Measurements from ENCODE around the gene PRKCZ. TPM values are rescaled to one million over a fixed set of nuclear protein-coding genes. Genes with fewer than 3 reads are reported as not detected.
"Not testable (repeated sequence)": the region's sequence is repeated elsewhere in the genome, so short reads cannot be mapped to it uniquely, and the experiment has no call there.

The PRKCZ gene
- total RNA-seq, 1 experiment from 2014 or later = 1.9 TPM

- no peak overlapping the region for H3K4me3 ChIP-seq (ENCODE audit: low read depth, low read length, poor library complexity, severe bottlenecking)
- no peaks in the 10 kb centered on the region for H3K27me3 ChIP-seq (replicated peaks; ENCODE audit: insufficient read depth, low read depth, low read length, poor library complexity)
- no peaks in the 10 kb centered on the region for H3K36me3 ChIP-seq (ENCODE audit: insufficient read depth, low read length, poor library complexity, severe bottlenecking)
- CTCF ChIA-PET = no interaction called here
- no peaks in the 10 kb centered on the region for H3K9me3 ChIP-seq (ENCODE audit: low read depth, low read length, poor library complexity, severe bottlenecking)
- intact Hi-C loops (cut with micrococcal nuclease; ENCODE audit: unreplicated experiment) = no loop called here
- no peaks in the 10 kb centered on the region for H3K4me1 ChIP-seq (ENCODE audit: insufficient read depth, low read length, poor library complexity, severe bottlenecking)
- no TSS peak for BruUV-seq (replicated peaks)
- TF ChIP-seq EZH2 (IDR thresholded peaks at IDR 0.05; ENCODE audit: borderline replicate concordance, low read depth, low read length, poor library complexity, severe bottlenecking) = no peak
- TF ChIP-seq, protein P1, sequence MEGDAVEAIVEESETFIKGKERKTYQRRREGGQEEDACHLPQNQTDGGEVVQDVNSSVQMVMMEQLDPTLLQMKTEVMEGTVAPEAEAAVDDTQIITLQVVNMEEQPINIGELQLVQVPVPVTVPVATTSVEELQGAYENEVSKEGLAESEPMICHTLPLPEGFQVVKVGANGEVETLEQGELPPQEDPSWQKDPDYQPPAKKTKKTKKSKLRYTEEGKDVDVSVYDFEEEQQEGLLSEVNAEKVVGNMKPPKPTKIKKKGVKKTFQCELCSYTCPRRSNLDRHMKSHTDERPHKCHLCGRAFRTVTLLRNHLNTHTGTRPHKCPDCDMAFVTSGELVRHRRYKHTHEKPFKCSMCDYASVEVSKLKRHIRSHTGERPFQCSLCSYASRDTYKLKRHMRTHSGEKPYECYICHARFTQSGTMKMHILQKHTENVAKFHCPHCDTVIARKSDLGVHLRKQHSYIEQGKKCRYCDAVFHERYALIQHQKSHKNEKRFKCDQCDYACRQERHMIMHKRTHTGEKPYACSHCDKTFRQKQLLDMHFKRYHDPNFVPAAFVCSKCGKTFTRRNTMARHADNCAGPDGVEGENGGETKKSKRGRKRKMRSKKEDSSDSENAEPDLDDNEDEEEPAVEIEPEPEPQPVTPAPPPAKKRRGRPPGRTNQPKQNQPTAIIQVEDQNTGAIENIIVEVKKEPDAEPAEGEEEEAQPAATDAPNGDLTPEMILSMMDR (conservative IDR thresholded peaks at IDR 0.05; ENCODE audit: low read depth, low read length) = no peak
- POLR2A ChIA-PET (ENCODE audit: low non-redundant PET) = no interaction called here
- DNase-seq (ENCODE audit: low spot score) = no peak
- no peak overlapping the region for H3K27ac ChIP-seq (ENCODE audit: low read depth, low read length, poor library complexity, severe bottlenecking)
Observed at GRCh38 chr1:2145946-2146835, 96.0 kb downstream of the PRKCZ start.

GRCh38 chr1:2146836-2147517, 96.8 kb downstream of the PRKCZ start:
- no TSS peak for BruUV-seq (replicated peaks)
- H3K27ac ChIP-seq (ENCODE audit: low read depth, low read length, poor library complexity, severe bottlenecking) = no peak overlapping the region
- no peaks in the 10 kb centered on the region for H3K27me3 ChIP-seq (replicated peaks; ENCODE audit: insufficient read depth, low read depth, low read length, poor library complexity)
- H3K36me3 ChIP-seq (ENCODE audit: insufficient read depth, low read length, poor library complexity, severe bottlenecking) = no peaks in the 10 kb centered on the region
- intact Hi-C loops (cut with micrococcal nuclease; ENCODE audit: unreplicated experiment) = no loop called here
- no peak overlapping the region for H3K4me3 ChIP-seq (ENCODE audit: low read depth, low read length, poor library complexity, severe bottlenecking)
- H3K9me3 ChIP-seq (ENCODE audit: low read depth, low read length, poor library complexity, severe bottlenecking) = no peaks in the 10 kb centered on the region
- no peak for DNase-seq (ENCODE audit: low spot score)
- CTCF ChIA-PET = no interaction called here
- TF ChIP-seq, protein P1 (conservative IDR thresholded peaks at IDR 0.05; ENCODE audit: low read depth, low read length) = no peak
- TF ChIP-seq EZH2 (IDR thresholded peaks at IDR 0.05; ENCODE audit: borderline replicate concordance, low read depth, low read length, poor library complexity, severe bottlenecking) = no peak
- H3K4me1 ChIP-seq (ENCODE audit: insufficient read depth, low read length, poor library complexity, severe bottlenecking) = no peaks in the 10 kb centered on the region
- POLR2A ChIA-PET (ENCODE audit: low non-redundant PET) = no interaction called here

DNA sequence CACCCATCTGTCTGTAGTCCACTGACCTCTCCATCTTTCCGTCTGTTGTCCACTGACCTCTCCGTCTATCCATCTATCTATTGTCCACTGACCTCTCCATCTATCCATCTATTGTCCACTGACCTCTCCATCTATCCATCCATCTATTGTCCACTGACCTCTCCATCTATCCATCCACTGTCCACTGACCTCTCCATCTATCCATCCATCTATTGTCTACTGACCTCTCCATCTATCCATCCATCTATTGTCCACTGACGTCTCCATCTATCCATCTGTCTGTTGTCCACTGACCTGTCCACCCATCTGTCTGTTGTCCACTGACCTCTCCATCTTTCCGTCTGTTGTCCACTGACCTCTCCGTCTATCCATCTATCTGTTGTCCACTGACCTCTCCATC, 97.7 kb downstream of the PRKCZ start:
- POLR2A ChIA-PET (ENCODE audit: low non-redundant PET); H3K36me3 ChIP-seq (ENCODE audit: insufficient read depth, low read length, poor library complexity, severe bottlenecking); BruUV-seq (replicated peaks); H3K4me1 ChIP-seq (ENCODE audit: insufficient read depth, low read length, poor library complexity, severe bottlenecking); H3K9me3 ChIP-seq (ENCODE audit: low read depth, low read length, poor library complexity, severe bottlenecking); CTCF ChIA-PET; H3K27me3 ChIP-seq (replicated peaks; ENCODE audit: insufficient read depth, low read depth, low read length, poor library complexity); intact Hi-C loops (cut with micrococcal nuclease; ENCODE audit: unreplicated experiment); H3K27ac ChIP-seq (ENCODE audit: low read depth, low read length, poor library complexity, severe bottlenecking); H3K4me3 ChIP-seq (ENCODE audit: low read depth, low read length, poor library complexity, severe bottlenecking); DNase-seq (ENCODE audit: low spot score): not testable (repeated sequence)
